Measurements from ENCODE around the gene PI4K2A. TPM values are rescaled to one million over a fixed set of nuclear protein-coding genes. Genes with fewer than 3 reads are reported as not detected.
"Not testable (repeated sequence)": the region's sequence is repeated elsewhere in the genome, so short reads cannot be mapped to it uniquely, and the experiment has no call there.

PI4K2A gene
- total and polyA plus RNA-seq, 4 donors: 6.5 to 16.7 (median 12.1) TPM

DNA sequence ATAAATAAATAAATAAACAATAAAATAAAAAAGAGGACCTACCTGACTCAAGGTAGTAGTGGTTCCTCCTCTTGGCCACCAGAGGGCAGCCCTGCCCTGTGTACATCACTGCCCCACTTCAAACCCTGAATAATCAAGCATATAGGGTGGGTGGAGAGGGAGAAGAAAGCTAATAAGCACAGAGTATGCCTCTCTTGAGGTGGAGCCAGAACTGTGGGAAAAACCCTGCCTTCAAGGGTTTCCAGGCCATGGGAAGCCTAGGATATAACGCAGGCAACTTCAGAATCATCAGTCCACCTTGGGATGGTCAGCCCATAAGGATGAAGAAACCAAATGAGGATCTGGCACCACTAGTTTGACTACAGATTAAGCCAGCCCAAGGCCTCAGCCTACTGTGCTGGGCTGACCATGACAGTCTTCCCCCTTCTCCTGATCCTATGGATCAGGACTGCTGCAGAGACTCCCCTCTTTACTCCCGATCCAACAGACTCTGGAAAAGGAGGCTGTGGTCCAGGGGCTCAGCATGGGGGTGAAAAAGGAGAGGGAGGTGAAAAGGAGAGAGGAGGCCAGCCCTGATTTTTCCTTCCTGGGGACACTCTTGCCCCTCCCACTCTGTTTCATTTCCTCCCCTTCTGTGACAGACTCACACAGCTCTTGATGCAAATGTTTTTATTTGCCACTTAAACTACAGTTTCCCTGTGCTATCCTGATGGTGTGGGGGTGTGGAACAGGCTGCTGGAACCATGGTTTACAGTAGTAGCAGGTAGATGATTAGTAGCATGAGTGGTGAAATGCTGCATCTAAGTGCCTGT lies 36.5 kb downstream of the PI4K2A start:
- Histone ChIP-seq H3K4me3 (ENCODE audit: low read length in 2 of 2) (no peak overlapping the region), H3K4me1 (ENCODE audit: control insufficient read depth in 1 of 2, insufficient read depth in 2 of 2, low read length in 2 of 2) (no peaks in the 10 kb centered on the region), H3K27ac (ENCODE audit: low read depth in 1 of 2, low read length in 2 of 2) (no peak overlapping the region), H3K9me3 (ENCODE audit: control insufficient read depth, low read length) (no peaks in the 10 kb centered on the region), H3K27me3 (ENCODE audit: control insufficient read depth in 1 of 2, insufficient read depth in 2 of 2, low read length in 1 of 2) (no peaks in the 10 kb centered on the region), H3K36me3 (ENCODE audit: control insufficient read depth in 1 of 2, insufficient read depth in 2 of 2, low read length in 1 of 2) (peaks cover 4 to 13% of the 10 kb centered on the region in 2 donors)
- intact Hi-C loops (cut with DNase I): loop anchor here (2.0 kb wide), 1 partner anchor 54 kb away; no protein-coding TSS in a partner anchor
- ATAC-seq (ENCODE audit: low FRiP score) (peak; percentile 72), DNase-seq (no peak)
- 87 to 93% methylated on average over 2 of the region's 2 CpGs for WGBS, 2 donors

GRCh38 chr10:97679594-97679993 lies 39.1 kb downstream of the PI4K2A start:
- Histone ChIP-seq H3K36me3 (ENCODE audit: control insufficient read depth in 1 of 2, insufficient read depth in 2 of 2, low read length in 1 of 2) (peaks cover 0 to 8% of the 10 kb centered on the region in 2 donors), H3K27me3 (ENCODE audit: control insufficient read depth in 1 of 2, insufficient read depth in 2 of 2, low read length in 1 of 2) (no peaks in the 10 kb centered on the region), H3K9me3 (ENCODE audit: control insufficient read depth, low read length) (no peaks in the 10 kb centered on the region), H3K4me3 (ENCODE audit: low read length in 2 of 2) (no peak overlapping the region), H3K4me1 (ENCODE audit: control insufficient read depth in 1 of 2, insufficient read depth in 2 of 2, low read length in 2 of 2) (no peaks in the 10 kb centered on the region), H3K27ac (ENCODE audit: low read depth in 1 of 2, low read length in 2 of 2) (no peak overlapping the region)
- ATAC-seq (ENCODE audit: low FRiP score): no peak
- no peak for DNase-seq
- intact Hi-C loops (cut with DNase I): no loop called here
- 89 to 91% methylated on average over 16 of the region's 16 CpGs for WGBS, 2 donors

DNA sequence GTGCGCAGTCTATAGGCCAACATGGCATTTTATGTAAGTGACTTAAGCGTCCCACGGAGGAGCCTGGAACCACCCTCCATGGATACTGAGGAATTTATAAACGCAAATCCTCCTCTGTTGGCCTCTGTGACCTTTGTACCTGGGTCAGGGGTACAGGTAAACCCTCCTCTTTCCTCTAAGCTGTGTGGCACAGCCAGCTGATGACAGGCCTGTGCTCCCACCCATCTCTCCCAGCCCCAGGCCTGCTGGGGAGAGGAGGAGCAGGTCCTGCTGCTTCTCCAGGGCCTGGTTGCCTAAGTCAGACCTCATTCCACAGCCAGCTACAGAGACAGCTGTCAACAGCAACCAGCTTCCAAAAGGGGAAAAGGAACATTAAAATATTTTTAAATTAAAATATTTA lies 41.6 kb downstream of the PI4K2A start:
- H3K4me3 ChIP-seq (ENCODE audit: low read length in 2 of 2): no peak overlapping the region
- peaks cover 0 to 3% of the 10 kb centered on the region in 2 donors for H3K4me1 ChIP-seq (ENCODE audit: control insufficient read depth in 1 of 2, insufficient read depth in 2 of 2, low read length in 2 of 2)
- no peaks in the 10 kb centered on the region for H3K27me3 ChIP-seq (ENCODE audit: control insufficient read depth in 1 of 2, insufficient read depth in 2 of 2, low read length in 1 of 2)
- no peak overlapping the region for H3K27ac ChIP-seq (ENCODE audit: low read depth in 1 of 2, low read length in 2 of 2)
- intact Hi-C loops (cut with DNase I): no loop called here
- DNase-seq (no peak), ATAC-seq (ENCODE audit: low FRiP score) (no peak)
- peaks cover 0 to 6% of the 10 kb centered on the region in 2 donors for H3K36me3 ChIP-seq (ENCODE audit: control insufficient read depth in 1 of 2, insufficient read depth in 2 of 2, low read length in 1 of 2)
- no peaks in the 10 kb centered on the region for H3K9me3 ChIP-seq (ENCODE audit: control insufficient read depth, low read length)
- 86 to 94% methylated on average over 4 of the region's 4 CpGs for WGBS, 2 donors

GRCh38 chr10:97683556-97684367 lies 43.3 kb downstream of the PI4K2A start:
- ATAC-seq (ENCODE audit: low FRiP score) (no peak), DNase-seq (peak in 1 of 2 donors; percentile 59)
- H3K4me3 ChIP-seq (ENCODE audit: low read length in 2 of 2): no peak overlapping the region
- H3K27me3 ChIP-seq (ENCODE audit: control insufficient read depth in 1 of 2, insufficient read depth in 2 of 2, low read length in 1 of 2): no peaks in the 10 kb centered on the region
- peaks cover 0 to 3% of the 10 kb centered on the region in 2 donors for H3K4me1 ChIP-seq (ENCODE audit: control insufficient read depth in 1 of 2, insufficient read depth in 2 of 2, low read length in 2 of 2)
- H3K36me3 ChIP-seq (ENCODE audit: control insufficient read depth in 1 of 2, insufficient read depth in 2 of 2, low read length in 1 of 2): peaks cover 0 to 2% of the 10 kb centered on the region in 2 donors
- 37 to 39% methylated on average over 9 of the region's 9 CpGs for WGBS, 2 donors
- intact Hi-C loops (cut with DNase I): no loop called here
- H3K9me3 ChIP-seq (ENCODE audit: control insufficient read depth, low read length): no peaks in the 10 kb centered on the region
- H3K27ac ChIP-seq (ENCODE audit: low read depth in 1 of 2, low read length in 2 of 2): peak overlapping the region in 1 of 2 donors; percentile 39

- H3K36me3 ChIP-seq (ENCODE audit: control insufficient read depth in 1 of 2, insufficient read depth in 2 of 2, low read length in 1 of 2); H3K27ac ChIP-seq (ENCODE audit: low read depth in 1 of 2, low read length in 2 of 2); H3K4me3 ChIP-seq (ENCODE audit: low read length in 2 of 2); H3K4me1 ChIP-seq (ENCODE audit: control insufficient read depth in 1 of 2, insufficient read depth in 2 of 2, low read length in 2 of 2); H3K9me3 ChIP-seq (ENCODE audit: control insufficient read depth, low read length); H3K27me3 ChIP-seq (ENCODE audit: control insufficient read depth in 1 of 2, insufficient read depth in 2 of 2, low read length in 1 of 2); intact Hi-C loops (cut with DNase I); ATAC-seq (ENCODE audit: low FRiP score); DNase-seq: not testable (repeated sequence)
- WGBS, 2 donors: 65 to 66% methylated on average over 7 of the region's 7 CpGs
Measured at GRCh38 chr10:97684368-97684713, 43.9 kb downstream of the PI4K2A start.

- H3K9me3 ChIP-seq (ENCODE audit: control insufficient read depth, low read length): no peaks in the 10 kb centered on the region
- H3K27me3 ChIP-seq (ENCODE audit: control insufficient read depth in 1 of 2, insufficient read depth in 2 of 2, low read length in 1 of 2): no peaks in the 10 kb centered on the region
- DNase-seq (no peak), ATAC-seq (ENCODE audit: low FRiP score) (no peak)
- peaks cover 0 to 3% of the 10 kb centered on the region in 2 donors for H3K4me1 ChIP-seq (ENCODE audit: control insufficient read depth in 1 of 2, insufficient read depth in 2 of 2, low read length in 2 of 2)
- H3K27ac ChIP-seq (ENCODE audit: low read depth in 1 of 2, low read length in 2 of 2): peak overlapping the region in 1 of 2 donors; percentile 26
- no peaks in the 10 kb centered on the region for H3K36me3 ChIP-seq (ENCODE audit: control insufficient read depth in 1 of 2, insufficient read depth in 2 of 2, low read length in 1 of 2)
- H3K4me3 ChIP-seq (ENCODE audit: low read length in 2 of 2): peak overlapping the region in 1 of 2 donors; percentile 33
- intact Hi-C loops (cut with DNase I): no loop called here
- 65 to 76% methylated on average over 5 of the region's 5 CpGs for WGBS, 2 donors
Measured at GRCh38 chr10:97684866-97685394, 44.5 kb downstream of the PI4K2A start.

DNA sequence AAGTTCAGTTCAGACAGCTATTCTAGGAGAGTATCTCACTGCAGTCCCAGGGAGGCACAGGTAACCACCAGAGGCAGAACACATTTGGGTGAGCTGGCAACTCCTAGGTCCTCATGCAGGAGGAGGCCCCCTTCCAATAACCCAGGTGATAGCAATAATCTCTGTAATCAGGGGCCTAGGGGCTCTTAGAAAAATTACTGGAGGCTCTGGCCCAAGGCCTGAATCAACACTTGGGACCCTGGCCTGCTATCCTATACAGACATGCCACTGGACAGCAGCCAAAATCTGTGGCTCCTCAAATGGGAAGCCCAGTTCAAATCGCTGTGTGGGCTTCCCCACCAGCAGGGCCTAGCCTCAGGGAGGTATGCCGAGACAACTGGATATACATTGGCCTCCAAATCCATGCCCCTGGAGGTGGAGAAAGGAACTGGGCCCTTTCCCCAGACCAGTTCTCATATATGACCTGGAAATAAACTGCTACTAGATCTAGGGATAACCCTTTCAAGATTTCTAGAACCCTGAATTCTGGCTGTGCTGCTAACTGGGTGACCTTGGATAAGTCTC lies 45.0 kb downstream of the PI4K2A start:
- intact Hi-C loops (cut with DNase I): no loop called here
- Histone ChIP-seq H3K27me3 (ENCODE audit: control insufficient read depth in 1 of 2, insufficient read depth in 2 of 2, low read length in 1 of 2) (no peaks in the 10 kb centered on the region), H3K27ac (ENCODE audit: low read depth in 1 of 2, low read length in 2 of 2) (peak overlapping the region in 1 of 2 donors; percentile 39), H3K4me3 (ENCODE audit: low read length in 2 of 2) (peak overlapping the region in 1 of 2 donors; percentile 33), H3K4me1 (ENCODE audit: control insufficient read depth in 1 of 2, insufficient read depth in 2 of 2, low read length in 2 of 2) (peaks cover 0 to 3% of the 10 kb centered on the region in 2 donors), H3K9me3 (ENCODE audit: control insufficient read depth, low read length) (no peaks in the 10 kb centered on the region), H3K36me3 (ENCODE audit: control insufficient read depth in 1 of 2, insufficient read depth in 2 of 2, low read length in 1 of 2) (no peaks in the 10 kb centered on the region)
- no peak for ATAC-seq (ENCODE audit: low FRiP score)
- 25 to 29% methylated on average over 2 of the region's 2 CpGs for WGBS, 2 donors
- peak in 1 of 2 donors; percentile 52 for DNase-seq

DNA sequence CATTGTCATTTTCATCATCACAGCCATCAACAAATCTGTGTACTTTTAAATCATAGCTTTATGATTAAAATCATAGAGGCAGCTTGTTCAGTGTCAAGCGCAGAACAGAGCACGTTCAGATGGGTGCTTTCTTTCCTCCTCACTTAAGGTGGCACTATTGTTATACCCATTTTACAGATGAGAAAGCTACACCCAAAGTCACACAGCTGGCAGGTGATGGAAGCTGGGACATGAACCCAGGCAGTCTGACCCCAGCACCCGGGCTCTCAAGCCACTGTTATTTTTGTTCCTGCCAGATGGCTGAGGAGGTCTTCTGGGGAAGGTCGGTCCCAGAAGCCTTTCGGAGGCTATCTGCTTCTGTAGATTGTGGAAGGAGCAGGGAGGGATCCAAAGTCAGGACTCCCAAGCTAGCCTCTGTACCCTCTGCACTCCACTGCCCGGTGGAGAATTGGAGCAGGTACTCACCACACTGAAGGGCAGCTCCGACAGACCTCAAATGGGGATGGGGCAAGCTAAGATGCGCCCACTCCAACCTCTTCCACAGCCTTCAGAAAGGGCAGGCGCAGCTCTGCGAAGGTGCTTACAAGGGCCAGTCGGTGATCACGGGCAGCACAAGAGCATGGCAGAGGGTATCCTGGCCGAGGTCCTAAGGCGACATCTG lies 46.0 kb downstream of the PI4K2A start:
- H3K4me1 ChIP-seq (ENCODE audit: control insufficient read depth in 1 of 2, insufficient read depth in 2 of 2, low read length in 2 of 2): peaks cover 0 to 3% of the 10 kb centered on the region in 2 donors
- WGBS, 2 donors: 6 to 7% methylated on average over 14 of the region's 14 CpGs
- H3K27me3 ChIP-seq (ENCODE audit: control insufficient read depth in 1 of 2, insufficient read depth in 2 of 2, low read length in 1 of 2): no peaks in the 10 kb centered on the region
- peak overlapping the region; percentile 29 to 33 for H3K4me3 ChIP-seq (ENCODE audit: low read length in 2 of 2)
- H3K27ac ChIP-seq (ENCODE audit: low read depth in 1 of 2, low read length in 2 of 2): peak overlapping the region; percentile 20 to 68
- no peaks in the 10 kb centered on the region for H3K9me3 ChIP-seq (ENCODE audit: control insufficient read depth, low read length)
- intact Hi-C loops (cut with DNase I): no loop called here
- no peaks in the 10 kb centered on the region for H3K36me3 ChIP-seq (ENCODE audit: control insufficient read depth in 1 of 2, insufficient read depth in 2 of 2, low read length in 1 of 2)
- peak in 1 of 2 donors; percentile 56 for DNase-seq
- peak; percentile 1 for ATAC-seq (ENCODE audit: low FRiP score)

Measured in aorta (tissue), 5 donors.